NCI-H1436 treated with DMSO at 0.1 percent for 48 hours (cell line): ENCODE data around the gene SBF2.

ENCODE experiments used
- DNase-seq: peaks from one replicate; lab custom pipeline; 2025; lab: John Stamatoyannopoulos, UW

The SBF2 gene

GRCh38 chr11:9772218-9772617 lies 521.8 kb downstream of the SBF2 start:
- no peak for DNase-seq

GRCh38 chr11:9771071-9771511 lies 522.9 kb downstream of the SBF2 start:
- no peak for DNase-seq

GRCh38 chr11:9769621-9770020 lies 524.4 kb downstream of the SBF2 start:
- no peak for DNase-seq

DNA sequence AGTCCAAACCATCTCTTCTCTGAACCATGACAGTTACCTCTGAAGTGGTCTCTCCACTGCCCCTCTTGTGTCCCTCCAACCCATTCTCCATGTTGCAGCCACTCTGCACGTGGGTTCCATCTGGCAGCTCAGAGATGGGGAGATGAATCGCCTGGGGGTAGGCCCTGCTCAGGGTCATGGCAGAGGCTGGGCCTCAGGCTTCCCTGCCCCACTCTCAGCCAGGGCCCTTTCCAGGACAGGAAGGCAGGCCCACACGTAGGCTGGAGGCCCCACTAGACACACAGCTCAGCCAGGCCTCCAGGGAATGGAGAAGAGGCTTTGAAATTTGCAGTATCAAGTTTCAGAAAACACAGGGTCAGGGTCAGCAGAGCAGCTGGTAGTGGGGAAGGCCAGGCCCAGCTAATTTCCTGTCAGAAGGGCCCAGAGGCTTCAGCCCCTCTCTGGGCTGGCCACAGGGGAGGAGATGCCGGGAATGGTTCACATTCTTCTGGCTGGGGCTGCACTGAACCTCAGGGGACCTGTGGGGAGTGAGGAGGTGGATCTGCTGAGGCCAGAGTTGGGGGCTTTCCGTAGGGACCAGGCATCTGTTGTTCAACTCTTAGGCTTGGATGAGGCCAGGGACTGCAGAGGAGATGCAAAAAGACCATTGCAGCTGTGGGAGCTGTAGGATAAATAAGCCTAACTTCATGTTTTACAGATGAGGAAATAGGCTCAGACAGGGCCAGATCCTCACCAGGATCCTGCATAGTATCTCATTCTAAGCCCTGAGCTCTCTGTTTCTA lies 528.5 kb downstream of the SBF2 start:
- no peak for DNase-seq

DNA sequence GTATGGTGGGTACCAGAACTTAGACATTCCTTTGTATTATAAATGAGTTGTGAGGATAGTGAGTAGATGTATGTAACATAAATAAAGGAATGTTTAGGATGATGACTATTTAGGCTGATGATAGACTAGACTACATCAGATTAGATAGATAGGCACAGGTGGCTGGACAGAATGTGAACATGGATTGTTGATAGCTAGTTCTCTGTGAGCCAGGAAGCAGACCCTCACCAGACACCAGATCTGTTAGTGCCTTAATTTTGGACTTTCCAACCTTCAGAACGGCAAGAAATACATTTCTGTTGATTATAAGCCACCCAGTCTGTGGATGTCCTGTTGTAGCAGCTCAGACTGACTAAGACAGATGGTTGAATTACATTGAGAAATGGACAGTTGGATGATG lies 530.7 kb downstream of the SBF2 start:
- no peak for DNase-seq

GRCh38 chr11:9762531-9762930 lies 531.5 kb downstream of the SBF2 start:
- DNase-seq = no peak

- no peak for DNase-seq
Measured at GRCh38 chr11:9761441-9761945, 532.5 kb downstream of the SBF2 start.

GRCh38 chr11:9760193-9760575 lies 533.8 kb downstream of the SBF2 start:
- DNase-seq = no peak

DNA sequence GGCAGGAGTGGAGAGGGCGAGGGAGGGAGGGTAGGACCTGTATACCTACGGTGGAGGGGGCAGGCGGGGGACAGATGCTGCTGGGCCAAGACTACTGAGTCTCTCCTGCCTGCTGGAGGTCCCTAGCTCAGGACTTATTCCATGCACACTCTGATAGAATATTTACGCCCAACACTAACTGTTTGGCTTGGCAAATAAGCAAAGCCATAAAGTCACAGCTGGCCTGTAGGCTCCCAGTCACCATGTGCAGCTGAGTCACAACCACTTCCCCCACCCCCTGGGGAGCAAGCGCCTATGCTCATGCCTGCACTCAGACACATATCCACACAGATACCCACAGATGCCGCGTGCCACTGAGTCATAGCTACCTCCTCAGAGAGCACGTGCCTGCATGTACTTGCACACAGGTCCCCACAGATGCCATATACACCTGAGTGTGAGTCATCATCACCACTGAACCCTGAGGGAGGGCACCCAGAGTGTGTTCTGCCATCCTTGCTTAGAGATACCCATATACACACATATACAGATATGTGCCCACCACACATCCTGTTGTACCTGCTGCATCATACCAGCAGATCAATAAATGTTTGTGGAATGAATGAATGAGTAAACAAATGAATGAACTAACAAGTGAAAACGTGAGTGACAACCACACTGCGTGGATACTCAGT lies 534.4 kb downstream of the SBF2 start:
- no peak for DNase-seq

DNA sequence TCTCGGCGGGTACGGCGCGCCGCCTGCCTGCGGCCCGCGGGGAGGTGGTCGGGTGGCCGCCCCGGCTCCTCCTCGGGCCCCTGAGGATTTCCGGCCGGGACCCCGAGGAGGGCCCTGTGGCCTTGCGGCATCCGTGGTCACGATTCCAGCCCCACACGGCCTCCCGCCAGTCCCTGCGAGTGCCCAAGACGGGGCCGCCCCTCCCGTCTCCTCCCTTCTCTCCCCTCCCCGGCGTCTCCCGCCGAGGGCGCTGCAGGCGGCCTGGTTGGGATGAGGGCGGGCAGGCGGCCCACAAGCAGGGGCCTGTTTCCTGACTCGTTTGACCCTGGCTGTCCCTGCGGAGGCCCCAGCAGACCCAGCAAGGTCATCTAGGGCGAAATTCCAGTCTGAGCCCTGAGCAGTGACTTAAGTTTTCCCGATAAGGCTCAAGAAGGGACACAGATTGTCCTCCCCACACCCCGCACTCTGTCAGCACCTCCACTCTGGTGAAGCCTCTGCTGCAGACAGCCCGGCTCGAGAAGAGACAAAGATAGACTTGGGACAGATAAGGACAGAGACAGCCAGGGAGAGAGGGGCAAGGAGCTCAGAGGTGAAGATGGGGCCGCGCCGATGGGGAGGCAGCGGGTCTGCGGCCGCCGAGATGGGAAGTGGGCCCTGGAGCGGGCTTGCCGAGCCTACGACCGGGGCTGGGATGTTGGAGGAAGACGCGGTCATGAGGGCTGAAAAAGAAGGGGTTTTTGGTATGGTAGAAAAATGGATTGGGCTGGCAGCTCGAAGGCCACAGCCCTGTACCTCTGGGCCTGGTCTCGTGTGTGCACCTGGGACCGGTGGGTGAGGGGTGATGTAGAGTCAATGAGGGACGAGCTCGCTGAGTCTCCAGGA lies 535.1 kb downstream of the SBF2 start:
- no peak for DNase-seq

DNA sequence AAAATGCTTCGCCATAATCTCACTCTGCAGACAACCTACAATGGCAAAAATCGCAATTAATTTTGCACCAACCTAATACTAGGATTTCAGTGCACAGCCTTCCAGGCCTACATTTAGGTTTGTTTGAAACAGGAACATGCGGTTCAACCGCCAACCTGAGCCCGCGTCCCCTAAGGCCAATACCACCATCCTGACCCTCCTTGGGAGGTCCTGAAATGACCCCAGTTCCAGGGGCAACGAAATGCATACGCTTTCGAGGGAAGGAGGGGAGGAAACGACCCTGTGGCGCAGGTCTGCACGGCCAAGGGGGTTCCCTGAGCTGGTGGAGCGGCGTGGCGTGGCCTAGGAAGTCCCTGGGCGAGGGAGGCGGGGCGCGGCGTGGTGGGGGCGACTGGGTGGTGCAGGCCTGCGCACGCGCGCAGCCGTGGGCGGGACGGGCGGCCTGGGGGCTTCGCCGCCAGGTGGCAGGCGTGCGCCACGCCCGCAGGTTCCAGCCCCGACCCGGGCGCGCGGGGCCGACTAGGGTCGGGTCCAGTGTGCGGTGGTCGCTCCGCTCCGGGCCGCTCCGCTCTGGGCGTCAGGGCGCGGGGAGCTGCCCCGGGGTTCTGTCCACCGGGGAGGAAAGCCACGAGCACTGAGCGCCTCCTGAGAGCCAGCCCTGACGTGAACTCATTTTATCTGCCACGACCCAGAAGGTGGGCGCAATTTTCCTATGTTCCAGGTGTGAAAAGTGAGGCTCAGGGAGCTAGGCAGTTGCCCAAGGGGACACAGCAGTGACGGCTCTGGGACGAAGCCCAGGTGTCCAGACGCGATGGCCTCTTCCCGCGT lies 536.0 kb downstream of the SBF2 start:
- no peak for DNase-seq

GRCh38 chr11:9756878-9757277 lies 537.1 kb downstream of the SBF2 start:
- DNase-seq = no peak

- DNase-seq = no peak
Measured at GRCh38 chr11:9756461-9756860, 537.6 kb downstream of the SBF2 start.

DNA sequence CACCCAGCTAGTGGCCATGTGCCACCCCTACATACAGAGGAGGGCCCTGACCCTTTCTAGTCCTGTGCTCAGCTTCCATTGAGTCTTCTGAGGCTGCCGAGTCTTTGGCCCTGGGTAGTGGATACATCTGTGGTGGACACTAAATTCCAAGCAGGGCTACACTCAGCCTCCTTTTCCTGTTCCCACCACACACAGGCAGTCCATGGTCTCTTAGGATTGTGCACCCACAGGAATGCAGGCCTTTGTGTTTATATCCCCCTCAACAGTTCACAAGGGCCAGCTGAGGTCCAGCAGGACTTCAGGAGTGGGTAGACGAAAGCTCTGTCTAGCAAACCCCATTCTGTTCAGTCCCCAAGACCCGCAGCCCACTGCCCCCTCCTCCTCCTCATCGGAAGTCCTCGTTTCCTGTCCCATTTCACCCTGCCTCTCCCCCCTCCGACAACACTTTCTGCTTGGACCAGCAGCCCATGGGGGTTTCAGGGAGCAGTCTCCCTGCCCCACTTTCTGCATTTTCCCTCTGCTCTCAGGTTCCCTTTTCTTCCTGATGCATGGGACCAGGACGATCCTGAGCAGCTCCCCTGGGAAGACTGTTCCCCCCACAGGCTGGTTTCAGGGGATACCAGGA lies 538.3 kb downstream of the SBF2 start:
- no peak for DNase-seq

DNA sequence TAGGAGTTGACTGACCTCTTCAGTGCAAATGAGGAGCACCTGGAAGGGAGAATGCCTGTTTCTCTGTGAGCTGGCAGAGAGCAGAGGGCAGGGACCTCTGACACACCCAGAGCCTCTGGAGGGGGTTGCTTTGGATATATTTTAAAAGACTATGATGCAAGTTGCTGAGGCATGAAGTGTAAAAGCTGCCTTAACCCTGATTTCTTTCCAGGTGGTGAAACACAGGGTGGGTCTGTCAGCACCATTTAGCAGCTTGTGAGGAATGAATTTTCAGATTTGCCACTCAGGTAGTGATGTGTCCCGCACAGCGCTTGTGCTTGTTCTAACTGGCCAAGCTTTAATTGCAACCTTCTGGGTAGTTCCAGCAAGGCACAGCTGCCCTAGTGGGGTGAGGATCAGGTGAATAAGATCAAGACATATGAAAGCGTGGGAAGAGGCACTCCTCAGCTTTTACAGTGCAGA lies 540.0 kb downstream of the SBF2 start:
- no peak for DNase-seq

GRCh38 chr11:9753021-9753420 lies 541.0 kb downstream of the SBF2 start:
- DNase-seq = no peak

GRCh38 chr11:9752091-9752490 lies 541.9 kb downstream of the SBF2 start:
- DNase-seq = no peak

GRCh38 chr11:9750551-9750950 lies 543.5 kb downstream of the SBF2 start:
- DNase-seq = no peak

DNA sequence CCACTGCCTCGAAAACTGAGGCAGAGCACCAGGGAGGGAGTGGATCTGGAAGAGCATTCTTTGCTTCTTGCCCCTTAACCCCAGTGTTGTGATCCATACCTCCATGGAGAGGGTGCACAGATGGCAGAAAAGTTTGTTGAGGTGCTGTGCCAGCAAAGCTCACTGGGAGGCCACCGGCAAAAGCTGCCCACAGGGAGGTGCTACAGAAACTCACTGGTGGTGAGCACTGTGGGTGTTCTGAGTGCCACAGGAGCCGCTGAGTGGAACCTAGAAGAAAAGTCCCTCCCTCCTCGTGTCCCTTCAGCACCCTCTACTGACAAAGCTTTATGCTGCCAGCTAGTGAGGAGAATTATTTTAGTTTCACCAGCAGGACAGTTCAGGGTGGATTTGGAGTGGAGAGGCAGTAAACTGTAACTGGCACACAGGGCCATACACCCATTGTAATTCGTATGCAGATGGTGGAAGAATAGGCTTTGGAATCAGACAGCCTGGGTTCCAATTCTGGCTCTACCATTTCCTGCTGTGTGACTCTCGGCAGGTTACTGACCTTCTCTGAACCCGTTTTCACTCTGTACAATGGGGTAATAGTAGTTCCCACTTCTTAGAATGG lies 545.6 kb downstream of the SBF2 start:
- no peak for DNase-seq

DNA sequence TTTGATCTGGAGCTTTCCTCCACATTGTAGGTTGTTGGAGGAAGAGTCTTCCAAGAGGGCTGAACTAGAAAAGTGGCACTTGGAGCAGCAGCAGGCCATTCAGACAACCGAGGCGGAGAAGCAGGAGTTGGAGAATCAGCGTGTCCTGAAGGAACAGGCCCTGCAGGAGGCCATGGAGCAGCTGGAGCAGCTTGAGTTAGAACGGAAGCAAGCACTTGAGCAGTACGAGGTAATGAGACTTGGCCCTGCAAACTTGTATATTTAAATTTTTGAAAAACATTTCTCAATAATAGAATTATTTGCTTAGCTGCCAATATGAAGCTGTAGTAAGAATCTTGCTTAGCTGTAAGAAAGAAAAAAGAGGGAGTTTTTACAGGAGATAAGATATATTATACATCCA lies 546.2 kb downstream of the SBF2 start:
- DNase-seq = no peak

GRCh38 chr11:9747229-9747628 lies 546.8 kb downstream of the SBF2 start:
- no peak for DNase-seq
